ENCODE results near the gene TAF10.

Gene TAF10

GRCh38 chr11:6568191-6568918 lies 43.7 kb downstream of the TAF10 start:
- Histone ChIP-seq H3K36me3 (replicated peaks; ENCODE audit: insufficient read depth, low read length) (no peaks in the 10 kb centered on the region), H2AFZ (ENCODE audit: low read length) (no peak overlapping the region), H3K79me2 (ENCODE audit: low read length) (no peaks in the 10 kb centered on the region), H3F3A (ENCODE audit: insufficient read depth, low read length) (no peaks in the 10 kb centered on the region), H3K9me2 (replicated peaks; ENCODE audit: insufficient read depth, low read length) (no peaks in the 10 kb centered on the region), H3K4me3 (ENCODE audit: low read length) (no peak overlapping the region), H3K9ac (ENCODE audit: low read length) (no peak overlapping the region), H3K4me2 (ENCODE audit: low read depth, low read length) (no peak overlapping the region), H3K4me1 (ENCODE audit: low read length) (0 out of 2 replicates have a peak, but pooled peaks cover 9% of the 10 kb centered on the region), H4K20me1 (ENCODE audit: insufficient read depth, low read length) (no peaks in the 10 kb centered on the region), H3K27ac (ENCODE audit: low read length) (no peak overlapping the region), H3K9me3 (replicated peaks; ENCODE audit: insufficient read depth, low read length) (no peaks in the 10 kb centered on the region), H3K27me3 (replicated peaks; ENCODE audit: insufficient read depth, low read length) (no peaks in the 10 kb centered on the region)
- peak; percentile 26 for DNase-seq
- no peak for TF ChIP-seq EZH2phosphoT487 (IDR thresholded peaks at IDR 0.05; ENCODE audit: low read length)

- no peaks in the 10 kb centered on the region for H3F3A ChIP-seq (ENCODE audit: insufficient read depth, low read length)
- no peak for TF ChIP-seq CTCF (IDR thresholded peaks at IDR 0.05; ENCODE audit: low read length)
- no peak for TF ChIP-seq EZH2phosphoT487 (IDR thresholded peaks at IDR 0.05; ENCODE audit: low read length)
- TF ChIP-seq EZH2 (optimal IDR thresholded peaks at IDR 0.05; ENCODE audit: low read depth, low read length), result no peak
- no peak overlapping the region for H2AFZ ChIP-seq (ENCODE audit: low read length)
- H4K20me1 ChIP-seq (ENCODE audit: insufficient read depth, low read length), result no peaks in the 10 kb centered on the region
- H3K4me1 ChIP-seq (ENCODE audit: low read length), result 0 out of 2 replicates have a peak, but pooled peaks cover 9% of the 10 kb centered on the region
- no peak overlapping the region for H3K4me3 ChIP-seq (ENCODE audit: low read length)
- H3K36me3 ChIP-seq (replicated peaks; ENCODE audit: insufficient read depth, low read length), result no peaks in the 10 kb centered on the region
- H3K9me3 ChIP-seq (replicated peaks; ENCODE audit: insufficient read depth, low read length), result no peaks in the 10 kb centered on the region
- no peak overlapping the region for H3K27ac ChIP-seq (ENCODE audit: low read length)
- no peaks in the 10 kb centered on the region for H3K79me2 ChIP-seq (ENCODE audit: low read length)
- DNase-seq, result no peak
- H3K27me3 ChIP-seq (replicated peaks; ENCODE audit: insufficient read depth, low read length), result no peaks in the 10 kb centered on the region
- no peak overlapping the region for H3K4me2 ChIP-seq (ENCODE audit: low read depth, low read length)
- H3K9ac ChIP-seq (ENCODE audit: low read length), result no peak overlapping the region
- no peaks in the 10 kb centered on the region for H3K9me2 ChIP-seq (replicated peaks; ENCODE audit: insufficient read depth, low read length)
Observed at GRCh38 chr11:6567371-6567745, 44.7 kb downstream of the TAF10 start.

GRCh38 chr11:6566704-6567370 lies 45.2 kb downstream of the TAF10 start:
- Histone ChIP-seq H4K20me1 (ENCODE audit: insufficient read depth, low read length) (no peaks in the 10 kb centered on the region), H3K27ac (ENCODE audit: low read length) (no peak overlapping the region), H3K79me2 (ENCODE audit: low read length) (no peaks in the 10 kb centered on the region), H3K4me1 (ENCODE audit: low read length) (0 out of 2 replicates have a peak, but pooled peaks cover 9% of the 10 kb centered on the region), H3K36me3 (replicated peaks; ENCODE audit: insufficient read depth, low read length) (no peaks in the 10 kb centered on the region), H3K9ac (ENCODE audit: low read length) (no peak overlapping the region), H3K27me3 (replicated peaks; ENCODE audit: insufficient read depth, low read length) (no peaks in the 10 kb centered on the region), H3F3A (ENCODE audit: insufficient read depth, low read length) (no peaks in the 10 kb centered on the region), H2AFZ (ENCODE audit: low read length) (no peak overlapping the region), H3K9me3 (replicated peaks; ENCODE audit: insufficient read depth, low read length) (no peaks in the 10 kb centered on the region), H3K4me3 (ENCODE audit: low read length) (no peak overlapping the region), H3K9me2 (replicated peaks; ENCODE audit: insufficient read depth, low read length) (no peaks in the 10 kb centered on the region), H3K4me2 (ENCODE audit: low read depth, low read length) (no peak overlapping the region)
- DNase-seq, result no peak
- TF ChIP-seq CTCF (IDR thresholded peaks at IDR 0.05; ENCODE audit: low read length), result no peak
- TF ChIP-seq EZH2phosphoT487 (IDR thresholded peaks at IDR 0.05; ENCODE audit: low read length), result no peak
- TF ChIP-seq EZH2 (optimal IDR thresholded peaks at IDR 0.05; ENCODE audit: low read depth, low read length), result no peak
